H7 (cell line): Measurements from ENCODE around the gene GET3. TPM values are rescaled to one million over a fixed set of nuclear protein-coding genes. Genes with fewer than 3 reads are reported as not detected.
A peak's percentile ranks its signal among the peaks of the same experiment; 100 is the strongest.

Experiments
- DNase-seq: peaks from one replicate; pipeline ENCODE4 v3.0.0; 2012
- H3K27me3 ChIP-seq: 2 replicates; pipeline ENCODE4 v1.6.0; 2011; ENCODE audit warnings: mild to moderate bottlenecking, low read length; ENCODE audit not compliant: control insufficient read depth, insufficient read depth
- H3K36me3 ChIP-seq: replicated peaks from 2 replicates; pipeline ENCODE4 v1.5.1; 2011; ENCODE audit warnings: low read length; ENCODE audit not compliant: control insufficient read depth, insufficient read depth
- H3K4me3 ChIP-seq: 2 replicates; pipeline ENCODE4 v1.5.1; 2011; ENCODE audit warnings: low read depth, mild to moderate bottlenecking, control low read depth, low read length, moderate library complexity; ENCODE audit not compliant: insufficient read depth
- total RNA-seq: library from RNA; depleted of rRNA; stranded (reverse); fragments of >200 nt; shearing (Covaris generic); gene quantifications from 2 replicates; pipeline ENCODE4 v1.2.3, GENCODE V29; 2014

GET3 gene
- total RNA-seq, 1 experiment from 2014 or later: 166 TPM

- Histone ChIP-seq H3K4me3 (peak overlapping the region; percentile 37; the same call in 1 of the 2 replicates), H3K27me3 (peaks cover 33% of the 10 kb centered on the region), H3K36me3 (peaks cover 4% of the 10 kb centered on the region)
- DNase-seq: no peak
These were observed 14.9 kb downstream of the GET3 start for GRCh38 chr19:12752056-12752781.

DNA sequence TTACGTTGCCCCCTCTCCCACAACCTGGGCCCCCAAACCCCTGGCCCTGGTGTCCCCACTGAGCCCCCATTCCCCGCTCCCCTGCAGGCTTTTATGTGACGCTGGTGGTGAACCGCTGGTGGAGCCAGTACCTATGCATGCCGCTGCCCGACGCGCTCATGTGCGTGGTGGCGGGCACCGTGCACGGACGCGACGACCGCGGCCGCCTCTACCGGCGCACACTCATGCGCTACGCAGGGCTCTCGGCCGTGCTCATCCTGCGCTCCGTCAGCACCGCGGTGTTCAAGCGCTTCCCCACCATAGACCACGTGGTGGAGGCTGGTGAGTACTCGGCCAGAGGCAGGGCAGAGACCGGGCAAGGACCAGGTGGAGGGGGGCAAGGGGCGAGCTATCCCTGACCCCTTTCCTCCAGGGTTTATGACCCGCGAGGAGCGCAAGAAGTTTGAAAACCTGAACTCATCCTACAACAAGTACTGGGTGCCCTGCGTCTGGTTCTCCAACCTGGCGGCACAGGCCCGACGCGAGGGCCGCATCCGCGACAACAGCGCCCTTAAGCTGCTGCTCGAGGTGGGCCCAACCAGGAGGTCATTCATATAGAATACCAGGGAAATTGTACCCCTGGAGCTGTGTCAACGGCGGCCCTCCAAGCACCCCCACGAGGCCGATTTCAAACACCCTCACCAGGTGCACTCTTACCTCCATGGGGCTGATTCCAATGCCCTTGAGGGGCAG is 17.3 kb downstream of the GET3 start:
- peaks cover 35% of the 10 kb centered on the region for H3K27me3 ChIP-seq
- H3K36me3 ChIP-seq: no peaks in the 10 kb centered on the region
- H3K4me3 ChIP-seq: no peak overlapping the region
- peak; percentile 57 for DNase-seq

DNA sequence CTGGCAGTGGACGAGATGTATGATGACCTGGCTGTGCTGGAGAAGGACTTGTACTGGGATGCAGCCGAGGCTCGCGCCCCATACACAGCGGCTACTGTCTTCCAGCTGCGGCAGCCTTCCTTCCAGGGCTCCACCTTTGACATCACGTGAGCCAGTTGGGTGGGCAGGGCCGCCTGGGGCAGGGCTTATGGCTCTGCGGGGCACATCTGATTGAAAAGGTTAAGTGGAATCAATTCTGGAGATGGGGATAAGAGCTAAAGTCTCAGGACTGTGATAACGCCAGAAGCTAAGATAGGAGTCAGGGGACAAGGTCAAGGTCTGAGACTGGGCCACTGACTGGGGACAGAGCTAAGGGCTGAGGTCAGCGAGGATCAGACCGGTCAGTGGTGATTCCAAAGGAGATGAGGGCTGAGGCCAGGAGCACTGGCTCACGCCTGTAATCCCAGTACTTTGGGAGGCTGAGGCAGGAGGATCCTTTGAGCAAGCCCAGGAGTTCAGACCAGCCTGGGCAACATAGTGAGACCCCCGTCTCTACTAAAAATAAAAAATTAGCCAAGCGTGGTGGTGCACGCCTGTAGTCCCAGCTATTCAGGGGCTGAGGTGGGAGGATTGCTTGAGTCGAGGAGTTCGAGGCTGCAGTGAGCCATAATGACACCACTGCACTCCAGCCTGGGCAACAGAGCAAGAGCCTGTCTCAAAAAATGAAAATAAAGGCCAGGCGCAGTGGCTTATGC is 19.0 kb downstream of the GET3 start:
- H3K4me3 ChIP-seq: no peak overlapping the region

GRCh38 chr19:12757544-12758274 is 20.4 kb downstream of the GET3 start:
- peak; percentile 98 for DNase-seq
- Histone ChIP-seq H3K36me3 (peaks cover 3% of the 10 kb centered on the region; the same call in 1 of the 2 replicates), H3K27me3 (peaks cover 8% of the 10 kb centered on the region; the same call in 1 of the 2 replicates)

More for the DNA sequence above, 19.0 kb downstream of the GET3 start:
- no peak for DNase-seq
- Histone ChIP-seq H3K27me3 (peaks cover 20% of the 10 kb centered on the region), H3K36me3 (no peaks in the 10 kb centered on the region)

DNA sequence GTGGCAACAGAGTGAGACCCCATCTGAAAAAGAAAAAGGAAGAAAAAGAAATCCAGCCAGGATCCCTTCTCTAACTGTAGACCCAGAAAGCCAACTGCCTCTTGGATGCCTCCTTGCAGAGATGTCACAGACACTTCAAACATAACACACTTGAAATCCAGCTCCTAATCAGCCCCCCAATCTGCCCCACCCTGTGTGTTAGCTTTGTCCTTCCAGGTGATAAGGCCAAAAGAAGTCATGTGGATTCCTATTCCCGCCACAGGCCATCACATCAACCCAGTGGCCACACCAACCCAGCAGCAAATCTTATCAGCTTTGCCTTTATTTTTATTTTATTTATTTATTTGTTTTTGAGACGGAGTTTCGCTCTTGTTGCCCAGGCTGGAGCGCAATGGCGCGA is 22.4 kb downstream of the GET3 start:
- H3K36me3 ChIP-seq: peaks cover 11% of the 10 kb centered on the region
- H3K4me3 ChIP-seq: no peak overlapping the region
- DNase-seq: no peak
- H3K27me3 ChIP-seq: peaks cover 5% of the 10 kb centered on the region; the same call in 1 of the 2 replicates

More at GRCh38 chr19:12757544-12758274, 20.4 kb downstream of the GET3 start:
- H3K4me3 ChIP-seq: peak overlapping the region; percentile 39

- no peak for DNase-seq
- Histone ChIP-seq H3K4me3 (no peak overlapping the region), H3K27me3 (peaks cover 3% of the 10 kb centered on the region; the same call in 1 of the 2 replicates), H3K36me3 (peaks cover 13% of the 10 kb centered on the region)
These were observed 25.8 kb downstream of the GET3 start for GRCh38 chr19:12763100-12763499.

- no peak overlapping the region for H3K4me3 ChIP-seq
- DNase-seq: no peak
- H3K27me3 ChIP-seq: peaks cover 2% of the 10 kb centered on the region; the same call in 1 of the 2 replicates
- peaks cover 13% of the 10 kb centered on the region for H3K36me3 ChIP-seq
These were observed 27.4 kb downstream of the GET3 start for GRCh38 chr19:12764698-12765097.

GRCh38 chr19:12766051-12766521 is 28.8 kb downstream of the GET3 start:
- Histone ChIP-seq H3K36me3 (peaks cover 14% of the 10 kb centered on the region), H3K4me3 (peak overlapping the region; percentile 48), H3K27me3 (peaks cover 4% of the 10 kb centered on the region; the same call in 1 of the 2 replicates)
- DNase-seq: peak; percentile 91

DNA sequence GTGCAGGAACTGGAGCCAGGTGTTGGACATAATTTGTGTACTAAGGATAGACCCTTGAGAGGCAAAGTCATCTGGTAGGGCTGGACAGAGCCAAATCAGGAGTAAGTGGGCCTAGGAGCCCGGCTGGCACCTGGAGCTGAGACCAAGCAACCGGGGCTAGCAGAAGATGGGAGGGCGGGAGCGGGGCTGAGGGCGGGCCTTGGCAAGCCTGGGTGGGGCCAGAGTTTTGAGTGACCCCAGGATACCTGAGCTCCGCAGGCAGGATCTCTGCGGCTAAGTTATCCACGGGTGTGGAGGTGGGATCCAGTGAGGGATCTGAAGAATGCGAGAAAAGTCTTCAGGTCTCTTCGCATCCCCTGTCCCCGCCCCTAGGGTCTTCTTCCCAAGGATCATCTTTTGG is 29.9 kb downstream of the GET3 start:
- H3K4me3 ChIP-seq: no peak overlapping the region
- H3K36me3 ChIP-seq: peaks cover 13% of the 10 kb centered on the region
- H3K27me3 ChIP-seq: peaks cover 4% of the 10 kb centered on the region; the same call in 1 of the 2 replicates
- peak; percentile 67 for DNase-seq

DNA sequence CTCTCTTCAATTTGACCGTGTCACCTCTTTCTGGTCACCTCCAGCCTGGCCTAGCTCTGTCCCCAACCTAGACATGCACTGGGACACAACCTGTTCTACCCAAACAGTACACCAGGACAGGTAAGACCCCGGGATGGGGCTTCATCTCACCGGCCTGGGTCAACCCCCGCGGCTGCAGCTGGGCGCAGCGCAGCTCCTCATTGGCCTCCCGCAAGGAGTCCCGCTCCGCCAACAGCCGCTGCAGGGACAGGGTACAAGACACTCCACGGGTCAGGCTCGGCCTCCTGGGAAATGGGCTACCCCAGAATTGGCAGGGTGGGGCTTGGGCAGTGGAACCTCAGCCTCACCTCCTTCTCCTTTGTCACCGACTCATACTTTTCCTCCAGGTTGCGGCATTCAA is 30.4 kb downstream of the GET3 start:
- Histone ChIP-seq H3K27me3 (peaks cover 4% of the 10 kb centered on the region; the same call in 1 of the 2 replicates), H3K36me3 (peaks cover 12% of the 10 kb centered on the region), H3K4me3 (no peak overlapping the region)
- no peak for DNase-seq

DNA sequence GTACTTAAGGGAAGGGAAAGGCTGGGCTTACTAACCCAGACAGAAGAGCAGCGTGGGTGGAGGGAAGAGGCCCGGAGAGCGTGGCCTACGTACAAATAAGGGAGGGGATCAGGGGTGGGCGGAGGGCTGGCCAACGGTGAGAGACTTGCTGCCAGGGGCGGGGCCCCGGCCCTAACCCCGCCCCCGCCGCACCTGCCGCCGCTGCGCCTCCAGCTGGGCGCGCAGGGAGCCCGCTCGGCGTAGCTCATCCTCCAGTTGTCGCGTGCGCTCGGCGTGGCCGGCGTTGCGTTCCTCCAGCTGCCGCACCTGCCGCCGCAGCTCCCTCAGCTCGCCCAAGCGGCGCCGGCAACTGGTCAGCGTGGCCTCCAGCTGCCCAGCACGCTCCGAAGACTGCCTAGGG is 32.4 kb downstream of the GET3 start:
- H3K36me3 ChIP-seq: peaks cover 6% of the 10 kb centered on the region
- H3K27me3 ChIP-seq: peaks cover 4% of the 10 kb centered on the region; the same call in 1 of the 2 replicates
- no peak overlapping the region; the same call in 1 of the 2 replicates for H3K4me3 ChIP-seq
- DNase-seq: peak; percentile 99

DNA sequence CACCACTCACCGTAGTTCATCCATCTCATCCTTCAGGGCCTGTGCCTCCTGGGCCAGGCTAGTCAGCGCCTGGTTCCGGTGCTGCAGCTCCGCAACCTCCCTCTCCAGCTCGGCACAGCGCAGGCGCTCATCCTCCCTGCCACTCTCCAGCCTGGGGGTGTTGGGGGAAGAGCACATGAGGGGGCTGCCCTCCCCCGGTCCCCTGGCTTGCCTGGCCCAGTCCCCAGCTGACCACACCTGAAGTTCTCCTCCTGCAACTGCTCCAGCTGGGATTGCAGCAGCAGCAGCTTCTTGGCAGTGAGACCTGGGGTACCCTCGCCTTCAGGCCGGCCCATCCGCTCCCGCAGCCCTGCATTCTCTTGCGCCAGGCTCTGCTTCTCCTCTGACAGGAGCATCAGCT is 33.6 kb downstream of the GET3 start:
- DNase-seq: no peak
- peaks cover 4% of the 10 kb centered on the region for H3K36me3 ChIP-seq
- H3K27me3 ChIP-seq: peaks cover 1% of the 10 kb centered on the region; the same call in 1 of the 2 replicates
- no peak overlapping the region for H3K4me3 ChIP-seq

GRCh38 chr19:12772323-12772722 is 35.0 kb downstream of the GET3 start:
- Histone ChIP-seq H3K36me3 (peaks cover 4% of the 10 kb centered on the region), H3K4me3 (no peak overlapping the region), H3K27me3 (peaks cover 1% of the 10 kb centered on the region; the same call in 1 of the 2 replicates)
- DNase-seq: no peak

DNA sequence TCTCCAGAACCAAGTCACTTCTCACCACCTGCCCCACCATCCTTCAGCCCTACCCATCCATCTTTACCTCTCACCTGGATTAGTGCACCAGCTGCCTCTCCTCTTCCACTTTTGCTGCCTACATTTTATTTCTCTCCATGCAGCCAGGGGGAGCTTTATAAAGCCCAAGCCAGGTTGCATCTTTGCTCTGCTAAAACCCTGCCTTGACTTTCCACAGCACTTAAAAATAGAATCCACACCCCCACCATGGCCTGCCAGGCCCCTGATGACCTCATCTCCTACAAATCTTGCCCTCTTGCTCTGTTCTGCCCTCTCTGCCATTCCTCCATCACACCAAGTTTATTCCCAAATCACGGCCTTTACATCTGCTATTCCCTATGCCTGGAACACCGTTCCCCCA is 36.3 kb downstream of the GET3 start:
- Histone ChIP-seq H3K27me3 (peaks cover 1% of the 10 kb centered on the region; the same call in 1 of the 2 replicates), H3K36me3 (peaks cover 4% of the 10 kb centered on the region), H3K4me3 (no peak overlapping the region)
- DNase-seq: no peak
